ENCODE data around the gene BRWD1. TPM values are rescaled to one million over a fixed set of nuclear protein-coding genes. Genes with fewer than 3 reads are reported as not detected.

The BRWD1 gene
- polyA plus RNA-seq, 1 donor (not counting 4 experiments of a cell fraction or from before 2014, with no cell fraction given), result 15.1 TPM

DNA sequence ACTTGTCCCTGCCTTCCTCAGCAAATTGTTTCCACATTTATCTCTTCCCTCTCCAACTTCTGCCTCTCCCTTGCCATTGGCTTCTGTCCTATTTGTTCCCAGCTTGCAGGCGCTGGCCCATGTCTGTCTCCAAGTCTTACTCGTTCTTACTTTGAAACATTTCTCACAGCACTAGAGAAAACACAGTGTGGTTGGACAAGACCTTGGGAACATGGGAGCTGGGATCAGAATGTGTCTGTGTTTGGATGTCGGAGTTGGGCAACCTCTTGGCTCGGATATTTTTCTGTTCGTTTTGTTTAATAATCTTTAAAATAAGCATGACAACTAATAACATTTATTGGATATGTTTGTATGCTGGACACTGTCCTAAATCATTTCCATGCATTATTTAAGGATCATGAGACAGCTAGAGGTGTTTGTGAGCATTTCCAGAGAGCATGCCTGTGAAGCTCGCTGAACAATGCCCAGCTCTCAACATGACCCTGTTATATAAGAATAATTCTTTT lies 5.9 kb upstream of the BRWD1 start:
- Histone ChIP-seq H3K9me1 (ENCODE audit: control insufficient read depth, extremely low read depth, insufficient read depth, low read length) (no peaks in the 10 kb centered on the region), H3K79me2 (ENCODE audit: control insufficient read depth, insufficient read depth, low read length) (no peaks in the 10 kb centered on the region), H4K20me1 (ENCODE audit: control insufficient read depth, extremely low read depth, insufficient read depth, low read length) (no peaks in the 10 kb centered on the region), H3K36me3 (ENCODE audit: control insufficient read depth in 2 of 2, extremely low read depth in 1 of 2, insufficient read depth in 2 of 2, low read length in 2 of 2) (no peaks in the 10 kb centered on the region), H3K4me2 (ENCODE audit: control insufficient read depth, extremely low read depth, insufficient read depth, low read depth, low read length) (no peak overlapping the region), H2AFZ (ENCODE audit: control insufficient read depth, low read length) (no peak overlapping the region), H3K9ac (ENCODE audit: control insufficient read depth, extremely low read depth, insufficient read depth, low read length) (no peak overlapping the region), H3K27ac (ENCODE audit: control insufficient read depth, insufficient read depth, low read length) (no peak overlapping the region), H3K4me1 (ENCODE audit: control insufficient read depth, extremely low read depth, insufficient read depth, low read length) (peaks cover 41% of the 10 kb centered on the region), H3K4me3 (ENCODE audit: control insufficient read depth in 2 of 3, extremely low read depth in 1 of 3, insufficient read depth in 2 of 3, low read depth in 1 of 3, low read length in 3 of 3) (no peak overlapping the region), H3K27me3 (ENCODE audit: control insufficient read depth, extremely low read depth, insufficient read depth, low read length) (no peaks in the 10 kb centered on the region), H3K9me3 (ENCODE audit: control insufficient read depth, low read depth, low read length) (no peaks in the 10 kb centered on the region)
- TF ChIP-seq, protein P1, sequence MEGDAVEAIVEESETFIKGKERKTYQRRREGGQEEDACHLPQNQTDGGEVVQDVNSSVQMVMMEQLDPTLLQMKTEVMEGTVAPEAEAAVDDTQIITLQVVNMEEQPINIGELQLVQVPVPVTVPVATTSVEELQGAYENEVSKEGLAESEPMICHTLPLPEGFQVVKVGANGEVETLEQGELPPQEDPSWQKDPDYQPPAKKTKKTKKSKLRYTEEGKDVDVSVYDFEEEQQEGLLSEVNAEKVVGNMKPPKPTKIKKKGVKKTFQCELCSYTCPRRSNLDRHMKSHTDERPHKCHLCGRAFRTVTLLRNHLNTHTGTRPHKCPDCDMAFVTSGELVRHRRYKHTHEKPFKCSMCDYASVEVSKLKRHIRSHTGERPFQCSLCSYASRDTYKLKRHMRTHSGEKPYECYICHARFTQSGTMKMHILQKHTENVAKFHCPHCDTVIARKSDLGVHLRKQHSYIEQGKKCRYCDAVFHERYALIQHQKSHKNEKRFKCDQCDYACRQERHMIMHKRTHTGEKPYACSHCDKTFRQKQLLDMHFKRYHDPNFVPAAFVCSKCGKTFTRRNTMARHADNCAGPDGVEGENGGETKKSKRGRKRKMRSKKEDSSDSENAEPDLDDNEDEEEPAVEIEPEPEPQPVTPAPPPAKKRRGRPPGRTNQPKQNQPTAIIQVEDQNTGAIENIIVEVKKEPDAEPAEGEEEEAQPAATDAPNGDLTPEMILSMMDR (optimal IDR thresholded peaks at IDR 0.05 in 1 of 3, IDR thresholded peaks at IDR 0.05 in 1 of 3, conservative IDR thresholded peaks at IDR 0.05 in 1 of 3; ENCODE audit: extremely low read depth in 1 of 3, insufficient read depth in 2 of 3, low read length in 3 of 3), result no peak
- TF ChIP-seq EZH2 (IDR thresholded peaks at IDR 0.05; ENCODE audit: low read length), result no peak
- DNase-seq (ENCODE audit: low read depth, low spot score) (no peak), FAIRE-seq (no peak)
- dilution Hi-C loops (cut with MboI; ENCODE audit: extremely low pct_ligation_motif_present, low sequenced_read_pairs), result no loop called here

DNA sequence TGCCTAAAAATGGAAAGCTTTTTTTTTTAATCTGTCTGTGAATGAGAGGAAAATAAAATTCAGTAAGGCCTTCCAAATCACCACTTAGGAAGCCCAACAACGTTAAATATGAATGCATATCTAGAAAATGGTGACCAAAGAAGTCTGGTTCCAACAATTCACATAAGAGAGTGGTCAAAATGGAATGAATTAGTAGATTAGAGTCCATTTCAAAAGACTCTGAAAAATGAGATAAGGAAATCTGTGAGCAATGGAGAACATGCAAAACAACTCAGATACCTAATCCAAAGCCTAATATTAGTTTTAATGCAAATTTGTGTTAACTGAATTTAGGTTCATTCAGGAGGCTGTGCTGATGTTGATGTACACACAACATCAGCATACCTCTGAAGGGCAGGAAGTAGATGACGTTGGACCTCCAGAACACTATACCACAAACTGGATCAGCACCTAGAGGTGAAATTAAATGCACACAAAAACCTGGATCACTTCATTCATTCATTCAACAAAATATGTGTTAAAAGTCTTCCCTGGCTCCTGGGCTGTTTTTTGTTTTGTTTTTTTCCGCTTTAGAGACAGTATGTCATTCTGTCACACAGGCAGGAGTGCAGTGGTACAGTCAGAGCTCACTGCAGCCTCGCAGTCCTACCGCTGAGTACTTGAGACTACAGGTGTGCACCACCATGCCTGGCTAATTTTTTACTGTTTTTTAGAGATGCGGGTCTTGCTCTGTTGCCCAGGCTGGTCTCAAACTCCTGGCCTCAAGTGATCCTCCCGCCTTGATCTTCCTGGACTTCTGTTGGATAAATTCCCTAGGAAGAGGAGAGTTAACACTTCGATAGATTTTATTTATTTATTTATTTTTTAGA lies 4.9 kb upstream of the BRWD1 start:
- dilution Hi-C loops (cut with MboI; ENCODE audit: extremely low pct_ligation_motif_present, low sequenced_read_pairs), result no loop called here
- H3K27me3 ChIP-seq (ENCODE audit: control insufficient read depth, extremely low read depth, insufficient read depth, low read length), result no peaks in the 10 kb centered on the region
- H3K9ac ChIP-seq (ENCODE audit: control insufficient read depth, extremely low read depth, insufficient read depth, low read length), result no peak overlapping the region
- no peak overlapping the region for H3K4me3 ChIP-seq (ENCODE audit: control insufficient read depth in 2 of 3, extremely low read depth in 1 of 3, insufficient read depth in 2 of 3, low read depth in 1 of 3, low read length in 3 of 3)
- H3K4me1 ChIP-seq (ENCODE audit: control insufficient read depth, extremely low read depth, insufficient read depth, low read length), result peaks cover 43% of the 10 kb centered on the region
- DNase-seq (ENCODE audit: low read depth, low spot score), result no peak
- H3K9me1 ChIP-seq (ENCODE audit: control insufficient read depth, extremely low read depth, insufficient read depth, low read length), result no peaks in the 10 kb centered on the region
- H3K79me2 ChIP-seq (ENCODE audit: control insufficient read depth, insufficient read depth, low read length), result no peaks in the 10 kb centered on the region
- no peaks in the 10 kb centered on the region for H3K9me3 ChIP-seq (ENCODE audit: control insufficient read depth, low read depth, low read length)
- H4K20me1 ChIP-seq (ENCODE audit: control insufficient read depth, extremely low read depth, insufficient read depth, low read length), result no peaks in the 10 kb centered on the region
- FAIRE-seq, result no peak
- H3K27ac ChIP-seq (ENCODE audit: control insufficient read depth, insufficient read depth, low read length), result no peak overlapping the region
- H3K4me2 ChIP-seq (ENCODE audit: control insufficient read depth, extremely low read depth, insufficient read depth, low read depth, low read length), result no peak overlapping the region
- no peaks in the 10 kb centered on the region for H3K36me3 ChIP-seq (ENCODE audit: control insufficient read depth in 2 of 2, extremely low read depth in 1 of 2, insufficient read depth in 2 of 2, low read length in 2 of 2)
- H2AFZ ChIP-seq (ENCODE audit: control insufficient read depth, low read length), result no peak overlapping the region
- TF ChIP-seq, protein P1 (optimal IDR thresholded peaks at IDR 0.05 in 1 of 3, IDR thresholded peaks at IDR 0.05 in 1 of 3, conservative IDR thresholded peaks at IDR 0.05 in 1 of 3; ENCODE audit: extremely low read depth in 1 of 3, insufficient read depth in 2 of 3, low read length in 3 of 3), result no peak
- no peak for TF ChIP-seq EZH2 (IDR thresholded peaks at IDR 0.05; ENCODE audit: low read length)

Data from keratinocyte (primary cell).